HepG2 (cell line): ENCODE results near the gene OR6S1. TPM values are rescaled to one million over a fixed set of nuclear protein-coding genes. Genes with fewer than 3 reads are reported as not detected.

Experiments used
- CAMTA2 ChIP-seq: sonication (generic); formaldehyde crosslinking; IDR thresholded peaks from 2 replicates; pipeline ENCODE4 v1.4.0; 2020; ENCODE audit warnings: mild to moderate bottlenecking, missing genetic modification reagents, borderline replicate concordance
- CSRNP1 ChIP-seq: sonication (generic); formaldehyde crosslinking; IDR thresholded peaks from 2 replicates; pipeline ENCODE4 v1.8.1; 2023; ENCODE audit warnings: mild to moderate bottlenecking, missing genetic modification reagents
- DR1 ChIP-seq: sonication (generic); formaldehyde crosslinking; IDR thresholded peaks from 2 replicates; pipeline ENCODE4 v1.8.0; 2021; ENCODE audit warnings: mild to moderate bottlenecking, missing genetic modification reagents, inconsistent platforms
- FOSL2 ChIP-seq: sonication (generic); formaldehyde crosslinking; IDR thresholded peaks from 2 replicates; pipeline ENCODE4 v1.4.0; 2020; ENCODE audit warnings: missing genetic modification reagents
- FOXM1 ChIP-seq: sonication (generic); formaldehyde crosslinking; IDR thresholded peaks from 2 replicates; pipeline ENCODE4 v1.5.0; 2020; ENCODE audit warnings: missing genetic modification reagents
- HDAC1 ChIP-seq: sonication (generic); formaldehyde crosslinking; IDR thresholded peaks from 2 replicates; pipeline ENCODE4 v1.5.1; 2020; ENCODE audit warnings: mild to moderate bottlenecking, missing genetic modification reagents
- KLF16 ChIP-seq, 2 experiments: sonication (generic) in 1 of 2; formaldehyde crosslinking in 1 of 2; IDR thresholded peaks; 2 replicates each; pipeline versions ENCODE4 v1.6.1 to v1.8.0; 2016 to 2023; ENCODE audit warnings: missing genetic modification reagents in 2 of 2, missing compliant biosample characterization in 1 of 2
- MAFK ChIP-seq, 2 experiments: IDR thresholded peaks in 1 of 2; conservative IDR thresholded peaks in 1 of 2; 2 replicates each; pipeline ENCODE4 v1.6.1; 2011; ENCODE audit warnings: improper control_type of control experiment in 2 of 2, low read length in 2 of 2
- MNT ChIP-seq: fragments of 450-650 bp; IDR thresholded peaks from 2 replicates; pipeline ENCODE4 v1.6.1; 2016
- REL ChIP-seq: sonication (generic); formaldehyde crosslinking; conservative IDR thresholded peaks from 2 replicates; pipeline ENCODE4 v1.8.0; 2022; ENCODE audit warnings: mild to moderate bottlenecking, missing genetic modification reagents, moderate library complexity
- ZBTB10 ChIP-seq: sonication (generic); formaldehyde crosslinking; IDR thresholded peaks from 2 replicates; pipeline ENCODE4 v1.4.0; 2020; ENCODE audit warnings: missing genetic modification reagents, borderline replicate concordance
- ZNF10 ChIP-seq: sonication (generic); formaldehyde crosslinking; IDR thresholded peaks from 2 replicates; pipeline ENCODE4 v1.4.0; 2020; ENCODE audit warnings: mild to moderate bottlenecking, low read depth, missing genetic modification reagents, borderline replicate concordance
- ZNF180 ChIP-seq: sonication (generic); formaldehyde crosslinking; IDR thresholded peaks from 2 replicates; pipeline ENCODE4 v1.4.0; 2020; ENCODE audit warnings: low read depth, missing genetic modification reagents, borderline replicate concordance
- ZNF263 ChIP-seq: sonication (generic); formaldehyde crosslinking; IDR thresholded peaks from 2 replicates; pipeline ENCODE4 v1.4.0; 2020; ENCODE audit warnings: missing genetic modification reagents
- ZNF3 ChIP-seq: IDR thresholded peaks from 2 replicates; pipeline ENCODE4 v1.7.0; 2017; ENCODE audit warnings: inconsistent platforms
- ZNF326 ChIP-seq: sonication (generic); formaldehyde crosslinking; IDR thresholded peaks from 2 replicates; pipeline ENCODE4 v1.4.0; 2020; ENCODE audit warnings: missing genetic modification reagents, borderline replicate concordance
- ZNF33B ChIP-seq: sonication (generic); formaldehyde crosslinking; IDR thresholded peaks from 2 replicates; pipeline ENCODE4 v1.5.1; 2020; ENCODE audit warnings: mild to moderate bottlenecking, missing genetic modification reagents
- ZSCAN20 ChIP-seq: sonication (generic); formaldehyde crosslinking; IDR thresholded peaks from 2 replicates; pipeline ENCODE4 v1.4.0; 2020; ENCODE audit warnings: missing genetic modification reagents, mild to moderate bottlenecking, borderline replicate concordance
- ZSCAN29 ChIP-seq: sonication (generic); formaldehyde crosslinking; conservative IDR thresholded peaks from 2 replicates; pipeline ENCODE4 v1.4.0; 2020; ENCODE audit warnings: mild to moderate bottlenecking, missing genetic modification reagents
- polyA plus RNA-seq, 8 experiments: library from polyadenylated mRNA; depleted of rRNA in 3 of 8; stranded (reverse) in 7 of 8; unstranded in 1 of 8; fragments of >200 nt; fragmentation: Illumina TruSeq in 4 of 8; extraction: Trizol in 4 of 8; gene quantifications; 2 replicates each; pipeline versions ENCODE4 v1.2.1 to v1.2.3, GENCODE V29; 2011 to 2016; ENCODE audit warnings: low read depth in 4 of 8, missing spikeins in 1 of 8, mixed read lengths in 1 of 8; ENCODE audit not compliant: insufficient read depth in 1 of 8
- total RNA-seq, 5 experiments: library from RNA; depleted of rRNA; stranded (reverse); fragments of >200 nt; fragmentation: Illumina TruSeq; extraction: Trizol; gene quantifications; 2 replicates each; pipeline ENCODE4 v1.2.3, GENCODE V29; 2016; ENCODE audit warnings: low read depth in 1 of 5
- TF ChIP-seq, protein P1 (sequence below): sonication (generic); formaldehyde crosslinking; IDR thresholded peaks from 2 replicates; pipeline ENCODE4 v1.4.0; 2020; ENCODE audit warnings: missing genetic modification reagents
- TF ChIP-seq, protein P2 (sequence below): sonication (generic); IDR thresholded peaks from 2 replicates; pipeline ENCODE4 v1.6.1; 2016; ENCODE audit warnings: low read depth, borderline replicate concordance

Gene OR6S1
- total and polyA plus RNA-seq, 2 of the 13 experiments (the other 11 are each of a cell fraction or from before 2014, with no cell fraction given) = 0.09 TPM; not detected in 1

- no peak; the same call in 1 of the 2 replicates for TF ChIP-seq REL (CRISPR knock-in tag)
- TF ChIP-seq DR1 (CRISPR knock-in tag) = no peak
- peak; percentile 62; the same call in 1 of the 2 replicates for TF ChIP-seq ZBTB10 (CRISPR knock-in tag)
- TF ChIP-seq, protein P1, sequence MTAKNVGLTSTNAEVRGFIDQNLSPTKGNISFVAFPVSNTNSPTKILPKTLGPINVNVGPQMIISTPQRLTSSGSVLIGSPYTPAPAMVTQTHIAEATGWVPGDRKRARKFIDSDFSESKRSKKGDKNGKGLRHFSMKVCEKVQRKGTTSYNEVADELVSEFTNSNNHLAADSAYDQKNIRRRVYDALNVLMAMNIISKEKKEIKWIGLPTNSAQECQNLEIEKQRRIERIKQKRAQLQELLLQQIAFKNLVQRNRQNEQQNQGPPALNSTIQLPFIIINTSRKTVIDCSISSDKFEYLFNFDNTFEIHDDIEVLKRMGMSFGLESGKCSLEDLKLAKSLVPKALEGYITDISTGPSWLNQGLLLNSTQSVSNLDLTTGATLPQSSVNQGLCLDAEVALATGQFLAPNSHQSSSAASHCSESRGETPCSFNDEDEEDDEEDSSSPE (CRISPR knock-in tag) = peak; percentile 57
- TF ChIP-seq ZSCAN29 (CRISPR knock-in tag) = peak; percentile 18; the same call in 1 of the 2 replicates
- TF ChIP-seq MAFK (conservative IDR thresholded peaks at IDR 0.05 in 1 of 2, IDR thresholded peaks at IDR 0.05 in 1 of 2; ENCODE audit: low read length in 2 of 2) = peak; percentile 100; a peak in 2 of 4 replicates
- TF ChIP-seq CSRNP1 (CRISPR knock-in tag) = no peak; the same call in 1 of the 2 replicates
- no peak for TF ChIP-seq ZNF326 (CRISPR knock-in tag)
- no peak for TF ChIP-seq MNT
- TF ChIP-seq ZSCAN20 = peak; percentile 76; the same call in 1 of the 2 replicates
- TF ChIP-seq, protein P2, sequence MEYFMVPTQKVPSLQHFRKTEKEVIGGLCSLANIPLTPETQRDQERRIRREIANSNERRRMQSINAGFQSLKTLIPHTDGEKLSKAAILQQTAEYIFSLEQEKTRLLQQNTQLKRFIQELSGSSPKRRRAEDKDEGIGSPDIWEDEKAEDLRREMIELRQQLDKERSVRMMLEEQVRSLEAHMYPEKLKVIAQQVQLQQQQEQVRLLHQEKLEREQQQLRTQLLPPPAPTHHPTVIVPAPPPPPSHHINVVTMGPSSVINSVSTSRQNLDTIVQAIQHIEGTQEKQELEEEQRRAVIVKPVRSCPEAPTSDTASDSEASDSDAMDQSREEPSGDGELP = peak; percentile 73; the same call in 1 of the 2 replicates
- TF ChIP-seq ZNF33B (CRISPR knock-in tag) = no peak
- TF ChIP-seq ZNF10 (CRISPR knock-in tag) = no peak
- TF ChIP-seq KLF16 (CRISPR knock-in tag; IDR thresholded peaks at IDR 0.05) = peak in 1 of 2 experiments; percentile 54; a peak in 1 of 4 replicates
- TF ChIP-seq FOXM1 = no peak
- TF ChIP-seq ZNF263 (CRISPR knock-in tag) = 0 out of 2 replicates have a peak, but pooled peaks have one; percentile 45
- TF ChIP-seq ZNF3 (CRISPR knock-in tag) = peak; percentile 86
- TF ChIP-seq FOSL2 (CRISPR knock-in tag) = peak; percentile 30; the same call in 1 of the 2 replicates
- TF ChIP-seq CAMTA2 (CRISPR knock-in tag) = no peak
- TF ChIP-seq HDAC1 (CRISPR knock-in tag) = peak; percentile 56; the same call in 1 of the 2 replicates
- TF ChIP-seq ZNF180 (CRISPR knock-in tag) = 0 out of 2 replicates have a peak, but pooled peaks have one; percentile 88
Observed at GRCh38 chr14:20681348-20682126, 40.0 kb upstream of the OR6S1 start (continued).
